LoVo (cell line): ENCODE measurements around the gene PPT1.

ENCODE experiments used
- DNase-seq: peaks from one replicate; pipeline ENCODE4 v3.0.0-alpha.2; 2016; ENCODE audit warnings: low spot score

Gene PPT1

GRCh38 chr1:40092706-40093639 is 4.1 kb downstream of the PPT1 start:
- no peak for DNase-seq

GRCh38 chr1:40092241-40092640 is 4.8 kb downstream of the PPT1 start:
- DNase-seq: no peak

GRCh38 chr1:40090652-40091355 is 6.2 kb downstream of the PPT1 start:
- no peak for DNase-seq

- peak; percentile 43 for DNase-seq
Measured at GRCh38 chr1:40084750-40085149, 12.3 kb downstream of the PPT1 start.

GRCh38 chr1:40081871-40082270 is 15.2 kb downstream of the PPT1 start:
- DNase-seq: no peak

- DNase-seq: no peak
Measured at GRCh38 chr1:40079774-40080400, 17.2 kb downstream of the PPT1 start.

GRCh38 chr1:40078512-40079333 is 18.3 kb downstream of the PPT1 start:
- DNase-seq: peak; percentile 61

GRCh38 chr1:40076895-40077312 is 20.1 kb downstream of the PPT1 start:
- no peak for DNase-seq

- DNase-seq: no peak
Measured at GRCh38 chr1:40075266-40075665, 21.8 kb downstream of the PPT1 start.

- DNase-seq: no peak
Measured at GRCh38 chr1:40073062-40073461, 24.0 kb downstream of the PPT1 start.

- DNase-seq: no peak
Measured at GRCh38 chr1:40072142-40072541, 24.9 kb downstream of the PPT1 start.

- DNase-seq: no peak
Measured at GRCh38 chr1:40067851-40068250, 29.2 kb downstream of the PPT1 start.

- no peak for DNase-seq
Measured at GRCh38 chr1:40067023-40067422, 30.0 kb downstream of the PPT1 start.

GRCh38 chr1:40064797-40065499 is 32.1 kb downstream of the PPT1 start:
- DNase-seq: no peak

GRCh38 chr1:40059960-40060750 is 36.9 kb downstream of the PPT1 start:
- DNase-seq: no peak

- no peak for DNase-seq
Measured at GRCh38 chr1:40059338-40059959, 37.6 kb downstream of the PPT1 start.

GRCh38 chr1:40058453-40059337 is 38.4 kb downstream of the PPT1 start:
- DNase-seq: no peak

- DNase-seq: no peak
Measured at GRCh38 chr1:40058097-40058452, 39.0 kb downstream of the PPT1 start.
